Astrocyte (in vitro differentiated cells and primary cell): ENCODE results near the gene GRM7.

Experiments used
- EZH2 ChIP-seq: IDR thresholded peaks from 2 replicates; pipeline ENCODE4 v1.6.1; 2012; ENCODE audit warnings: mild to moderate bottlenecking, low read length, inconsistent platforms; ENCODE audit not compliant: insufficient read depth
- TF ChIP-seq, protein P1 (sequence below): IDR thresholded peaks from 2 replicates; pipeline ENCODE4 v1.5.1; 2011; ENCODE audit warnings: low read depth, mild to moderate bottlenecking, inconsistent platforms, low read length, moderate library complexity; ENCODE audit not compliant: insufficient read depth

DNA sequence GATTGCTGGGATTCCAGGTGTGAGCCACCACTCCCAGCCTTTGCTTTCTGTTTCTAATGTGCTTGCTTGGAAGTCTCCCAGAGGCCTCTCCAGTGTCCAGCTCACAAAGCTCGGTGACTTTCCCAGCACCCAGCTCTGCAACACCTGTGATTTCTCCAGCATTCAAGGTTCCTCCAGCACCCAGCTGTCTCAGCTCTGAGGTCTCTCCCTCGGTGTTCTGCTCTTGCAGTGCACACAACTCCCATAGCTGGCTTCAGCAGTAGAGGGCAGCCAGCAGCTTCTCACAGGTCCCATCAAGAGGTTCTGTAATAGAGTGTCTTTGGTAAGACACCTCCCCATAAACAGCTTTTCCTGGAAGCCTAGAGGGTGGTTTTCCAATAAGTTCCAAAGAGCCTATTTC, 75.1 kb downstream of the GRM7 start:
- TF ChIP-seq, protein P1, sequence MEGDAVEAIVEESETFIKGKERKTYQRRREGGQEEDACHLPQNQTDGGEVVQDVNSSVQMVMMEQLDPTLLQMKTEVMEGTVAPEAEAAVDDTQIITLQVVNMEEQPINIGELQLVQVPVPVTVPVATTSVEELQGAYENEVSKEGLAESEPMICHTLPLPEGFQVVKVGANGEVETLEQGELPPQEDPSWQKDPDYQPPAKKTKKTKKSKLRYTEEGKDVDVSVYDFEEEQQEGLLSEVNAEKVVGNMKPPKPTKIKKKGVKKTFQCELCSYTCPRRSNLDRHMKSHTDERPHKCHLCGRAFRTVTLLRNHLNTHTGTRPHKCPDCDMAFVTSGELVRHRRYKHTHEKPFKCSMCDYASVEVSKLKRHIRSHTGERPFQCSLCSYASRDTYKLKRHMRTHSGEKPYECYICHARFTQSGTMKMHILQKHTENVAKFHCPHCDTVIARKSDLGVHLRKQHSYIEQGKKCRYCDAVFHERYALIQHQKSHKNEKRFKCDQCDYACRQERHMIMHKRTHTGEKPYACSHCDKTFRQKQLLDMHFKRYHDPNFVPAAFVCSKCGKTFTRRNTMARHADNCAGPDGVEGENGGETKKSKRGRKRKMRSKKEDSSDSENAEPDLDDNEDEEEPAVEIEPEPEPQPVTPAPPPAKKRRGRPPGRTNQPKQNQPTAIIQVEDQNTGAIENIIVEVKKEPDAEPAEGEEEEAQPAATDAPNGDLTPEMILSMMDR = no peak
- no peak for TF ChIP-seq EZH2
